ENCODE results near the gene ADARB2.

GRCh38 chr10:1736144-1736971, 967 bp downstream of the ADARB2 start:
- no peak for TF ChIP-seq CTCF (IDR thresholded peaks at IDR 0.05)
- TF ChIP-seq ZFX (IDR thresholded peaks at IDR 0.05; ENCODE audit: borderline replicate concordance), result no peak
